GM18907 (cell line): ENCODE measurements around the gene KCNAB2.

ENCODE experiments used
- ATAC-seq: cut with Tn5 transposase; IDR thresholded peaks from one replicate; pipeline ENCODE4 v1.9.1; 2021; ENCODE audit warnings: mild to moderate bottlenecking, moderate library complexity; ENCODE audit not compliant: unreplicated experiment

KCNAB2 gene

GRCh38 chr1:6029351-6029750 is 16.3 kb upstream of the KCNAB2 start:
- no peak for ATAC-seq

- ATAC-seq, result no peak
These were observed 15.6 kb upstream of the KCNAB2 start for GRCh38 chr1:6030132-6030531.

- ATAC-seq, result no peak
These were observed 15.0 kb upstream of the KCNAB2 start for GRCh38 chr1:6030547-6031261.

- ATAC-seq, result no peak
These were observed 12.6 kb upstream of the KCNAB2 start for GRCh38 chr1:6033124-6033523.

GRCh38 chr1:6033986-6034749 is 11.5 kb upstream of the KCNAB2 start:
- no peak for ATAC-seq

GRCh38 chr1:6034750-6035096 is 11.0 kb upstream of the KCNAB2 start:
- ATAC-seq, result no peak

- ATAC-seq, result no peak
These were observed 10.4 kb upstream of the KCNAB2 start for GRCh38 chr1:6035303-6035702.

- no peak for ATAC-seq
These were observed 10.0 kb upstream of the KCNAB2 start for GRCh38 chr1:6035719-6036118.

- ATAC-seq, result peak; percentile 77
These were observed 8.3 kb upstream of the KCNAB2 start for GRCh38 chr1:6037338-6037762.

GRCh38 chr1:6038603-6039002 is 7.1 kb upstream of the KCNAB2 start:
- ATAC-seq, result no peak

GRCh38 chr1:6039031-6039430 is 6.7 kb upstream of the KCNAB2 start:
- no peak for ATAC-seq

- ATAC-seq, result no peak
These were observed 5.2 kb upstream of the KCNAB2 start for GRCh38 chr1:6040444-6040843.

- no peak for ATAC-seq
These were observed 4.8 kb upstream of the KCNAB2 start for GRCh38 chr1:6040861-6041415.

GRCh38 chr1:6041432-6042062 is 4.1 kb upstream of the KCNAB2 start:
- no peak for ATAC-seq

- ATAC-seq, result no peak
These were observed 2.1 kb upstream of the KCNAB2 start for GRCh38 chr1:6043561-6043960.

- no peak for ATAC-seq
These were observed 1.1 kb upstream of the KCNAB2 start for GRCh38 chr1:6044481-6045109.

- no peak for ATAC-seq
These were observed 582 bp upstream of the KCNAB2 start for GRCh38 chr1:6045110-6045502.

GRCh38 chr1:6046279-6046678 is 591 bp downstream of the KCNAB2 start:
- ATAC-seq, result no peak

- ATAC-seq, result no peak
These were observed 2.6 kb downstream of the KCNAB2 start for GRCh38 chr1:6048179-6048867.

GRCh38 chr1:6049419-6049818 is 3.7 kb downstream of the KCNAB2 start:
- no peak for ATAC-seq

- ATAC-seq, result no peak
These were observed 5.7 kb downstream of the KCNAB2 start for GRCh38 chr1:6051423-6051822.
